ENCODE data around the gene GADD45GIP1. TPM values are rescaled to one million over a fixed set of nuclear protein-coding genes. Genes with fewer than 3 reads are reported as not detected.
A peak's percentile ranks its signal among the peaks of the same experiment; 100 is the strongest.

Gene GADD45GIP1
- total RNA-seq, 1 experiment from 2014 or later: 35.9 TPM

DNA sequence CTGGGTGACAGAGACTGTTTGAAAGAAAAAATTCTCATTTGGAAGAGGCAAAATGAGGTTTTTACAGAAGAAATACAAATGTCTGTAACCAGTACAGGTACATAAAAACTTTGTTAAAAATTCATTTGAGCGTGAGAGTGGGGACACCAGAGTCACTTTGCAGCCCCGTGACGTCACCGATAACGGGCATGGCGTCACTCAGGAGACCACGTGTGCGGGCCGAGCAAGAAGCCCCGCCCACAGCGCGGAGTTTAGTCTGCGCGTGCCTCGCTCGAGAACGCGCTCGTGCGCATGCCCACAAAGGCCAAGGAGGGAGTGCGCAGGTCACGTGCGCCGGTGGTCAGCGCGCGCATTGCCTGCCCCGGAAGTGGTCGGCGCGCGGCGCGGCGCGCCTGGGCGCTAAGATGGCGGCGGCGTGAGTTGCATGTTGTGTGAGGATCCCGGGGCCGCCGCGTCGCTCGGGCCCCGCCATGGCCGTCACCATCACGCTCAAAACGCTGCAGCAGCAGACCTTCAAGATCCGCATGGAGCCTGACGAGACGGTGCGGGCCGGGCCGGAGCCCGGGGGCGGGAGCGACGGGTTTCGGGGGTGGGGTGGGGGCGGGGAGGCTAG is 11.4 kb downstream of the GADD45GIP1 start, which contains the start of gene RAD23A (continued):
- TF ChIP-seq MAX (IDR thresholded peaks at IDR 0.05): peak; percentile 98
- TF ChIP-seq ELF1 (IDR thresholded peaks at IDR 0.05; ENCODE audit: borderline replicate concordance, low read depth): no peak; the same call in 1 of the 2 replicates

DNA sequence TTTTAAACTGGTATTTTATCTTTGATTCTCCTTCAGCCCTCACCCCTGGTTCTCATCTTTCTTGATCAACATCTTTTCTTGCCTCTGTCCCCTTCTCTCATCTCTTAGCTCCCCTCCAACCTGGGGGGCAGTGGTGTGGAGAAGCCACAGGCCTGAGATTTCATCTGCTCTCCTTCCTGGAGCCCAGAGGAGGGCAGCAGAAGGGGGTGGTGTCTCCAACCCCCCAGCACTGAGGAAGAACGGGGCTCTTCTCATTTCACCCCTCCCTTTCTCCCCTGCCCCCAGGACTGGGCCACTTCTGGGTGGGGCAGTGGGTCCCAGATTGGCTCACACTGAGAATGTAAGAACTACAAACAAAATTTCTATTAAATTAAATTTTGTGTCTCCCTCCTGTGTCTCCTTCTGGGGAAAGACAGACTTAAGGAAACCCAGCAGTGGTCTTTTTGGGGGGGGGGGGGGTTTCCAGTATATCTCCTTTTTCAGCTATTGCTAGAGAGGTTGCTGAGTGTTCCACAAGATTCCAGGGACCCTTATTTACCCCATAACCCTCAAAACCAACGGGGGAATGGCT is 12.8 kb downstream of the GADD45GIP1 start:
- no peaks in the 10 kb centered on the region for H3K27me3 ChIP-seq (ENCODE audit: insufficient read depth, low read length)
- intact Hi-C loops (cut with micrococcal nuclease): no loop called here
- peaks cover 8 to 38% of the 10 kb centered on the region in 2 experiments; a peak in 3 of 4 replicates for H3K4me1 ChIP-seq (ENCODE audit: control insufficient read depth in 1 of 2, insufficient read depth in 2 of 2, low read length in 2 of 2)
- TF ChIP-seq EGR1 (IDR thresholded peaks at IDR 0.05; ENCODE audit: low read depth) (no peak), EZH2phosphoT487 (IDR thresholded peaks at IDR 0.05; ENCODE audit: borderline replicate concordance) (no peak), ZFX (IDR thresholded peaks at IDR 0.05) (no peak), YY1 (IDR thresholded peaks at IDR 0.05; ENCODE audit: extremely low read depth, insufficient replicate concordance, low read depth, low read length) (no peak), SP1 (IDR thresholded peaks at IDR 0.05; ENCODE audit: low read depth) (no peak), SIN3A (IDR thresholded peaks at IDR 0.05; ENCODE audit: low read depth) (no peak), ELF1 (IDR thresholded peaks at IDR 0.05; ENCODE audit: borderline replicate concordance, low read depth) (no peak), POLR2AphosphoS5 (IDR thresholded peaks at IDR 0.05; ENCODE audit: low read depth, low read length) (no peak)
- H3K9me2 ChIP-seq (ENCODE audit: insufficient read depth): no peaks in the 10 kb centered on the region
- peaks cover 39 to 60% of the 10 kb centered on the region in 2 experiments for H3K36me3 ChIP-seq (ENCODE audit: control insufficient read depth in 1 of 2, insufficient read depth in 2 of 2, low read length in 2 of 2)
- DNase-seq (ENCODE audit: low read depth, low spot score) (no peak), ATAC-seq (no peak)
- peaks cover 73% of the 10 kb centered on the region for H3K79me2 ChIP-seq (ENCODE audit: insufficient read depth, low read length)
- H3K9me3 ChIP-seq (ENCODE audit: control insufficient read depth in 1 of 2, insufficient read depth in 1 of 2, low read depth in 1 of 2, low read length in 2 of 2): no peaks in the 10 kb centered on the region
- no peak overlapping the region for H2AFZ ChIP-seq (ENCODE audit: low read depth, low read length, poor library complexity, severe bottlenecking)
- RAD21 ChIA-PET (ENCODE audit: low non-redundant PET in 1 of 2, low total read pairs in 2 of 2, uncharacterized antibody in 2 of 2, unreplicated experiment in 2 of 2): no interaction called here
- H3K9ac ChIP-seq (ENCODE audit: low read length): no peak overlapping the region
- H3K4me2 ChIP-seq (ENCODE audit: low read length): no peak overlapping the region
- CTCF ChIA-PET: interaction anchor here (0.6 kb wide), 1 partner anchor 1187 kb away, joined by 3 read pairs; no protein-coding TSS in a partner anchor
- no peak overlapping the region for H3K4me3 ChIP-seq (replicated peaks in 1 of 2; ENCODE audit: low read depth in 1 of 2, low read length in 2 of 2)
- POLR2A ChIA-PET: no interaction called here
- BruUV-seq (replicated peaks): no TSS peak
- no peaks in the 10 kb centered on the region for H4K20me1 ChIP-seq (ENCODE audit: insufficient read depth)
- peak overlapping the region; percentile 76; the same call in 1 of the 2 replicates for H3K27ac ChIP-seq (ENCODE audit: low read depth, low read length)
